ENCODE data around the gene ACKR3.

- TF ChIP-seq, protein P1, sequence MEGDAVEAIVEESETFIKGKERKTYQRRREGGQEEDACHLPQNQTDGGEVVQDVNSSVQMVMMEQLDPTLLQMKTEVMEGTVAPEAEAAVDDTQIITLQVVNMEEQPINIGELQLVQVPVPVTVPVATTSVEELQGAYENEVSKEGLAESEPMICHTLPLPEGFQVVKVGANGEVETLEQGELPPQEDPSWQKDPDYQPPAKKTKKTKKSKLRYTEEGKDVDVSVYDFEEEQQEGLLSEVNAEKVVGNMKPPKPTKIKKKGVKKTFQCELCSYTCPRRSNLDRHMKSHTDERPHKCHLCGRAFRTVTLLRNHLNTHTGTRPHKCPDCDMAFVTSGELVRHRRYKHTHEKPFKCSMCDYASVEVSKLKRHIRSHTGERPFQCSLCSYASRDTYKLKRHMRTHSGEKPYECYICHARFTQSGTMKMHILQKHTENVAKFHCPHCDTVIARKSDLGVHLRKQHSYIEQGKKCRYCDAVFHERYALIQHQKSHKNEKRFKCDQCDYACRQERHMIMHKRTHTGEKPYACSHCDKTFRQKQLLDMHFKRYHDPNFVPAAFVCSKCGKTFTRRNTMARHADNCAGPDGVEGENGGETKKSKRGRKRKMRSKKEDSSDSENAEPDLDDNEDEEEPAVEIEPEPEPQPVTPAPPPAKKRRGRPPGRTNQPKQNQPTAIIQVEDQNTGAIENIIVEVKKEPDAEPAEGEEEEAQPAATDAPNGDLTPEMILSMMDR (IDR thresholded peaks at IDR 0.05), result no peak
- no peak for TF ChIP-seq POLR2A (IDR thresholded peaks at IDR 0.05)
Measured at GRCh38 chr2:236574424-236575145, 5.0 kb downstream of the ACKR3 start.

All from tibial nerve (tissue), 3 donors.